Uterus (tissue), 2 donors: ENCODE data around the gene SCUBE1.

Source experiments
- POLR2A ChIP-seq, 2 donors: fragments of 450-650 bp; IDR thresholded peaks; one replicate each; pipeline ENCODE4 v1.6.1; 2016; ENCODE audit warnings: antibody characterized with exemption in 2 of 2, mild to moderate bottlenecking in 1 of 2, moderate library complexity in 1 of 2
- TF ChIP-seq, protein P1 (sequence below), 4 experiments: fragments of 200-600 bp in 2 of 4; fragments of 450-650 bp in 2 of 4; sonication (generic) in 2 of 4; IDR thresholded peaks; one replicate each; pipeline ENCODE4 v1.5.1; 2016 to 2019; ENCODE audit warnings: antibody characterized with exemption in 4 of 4, mild to moderate bottlenecking in 2 of 4, moderate library complexity in 1 of 4

- TF ChIP-seq, protein P1, sequence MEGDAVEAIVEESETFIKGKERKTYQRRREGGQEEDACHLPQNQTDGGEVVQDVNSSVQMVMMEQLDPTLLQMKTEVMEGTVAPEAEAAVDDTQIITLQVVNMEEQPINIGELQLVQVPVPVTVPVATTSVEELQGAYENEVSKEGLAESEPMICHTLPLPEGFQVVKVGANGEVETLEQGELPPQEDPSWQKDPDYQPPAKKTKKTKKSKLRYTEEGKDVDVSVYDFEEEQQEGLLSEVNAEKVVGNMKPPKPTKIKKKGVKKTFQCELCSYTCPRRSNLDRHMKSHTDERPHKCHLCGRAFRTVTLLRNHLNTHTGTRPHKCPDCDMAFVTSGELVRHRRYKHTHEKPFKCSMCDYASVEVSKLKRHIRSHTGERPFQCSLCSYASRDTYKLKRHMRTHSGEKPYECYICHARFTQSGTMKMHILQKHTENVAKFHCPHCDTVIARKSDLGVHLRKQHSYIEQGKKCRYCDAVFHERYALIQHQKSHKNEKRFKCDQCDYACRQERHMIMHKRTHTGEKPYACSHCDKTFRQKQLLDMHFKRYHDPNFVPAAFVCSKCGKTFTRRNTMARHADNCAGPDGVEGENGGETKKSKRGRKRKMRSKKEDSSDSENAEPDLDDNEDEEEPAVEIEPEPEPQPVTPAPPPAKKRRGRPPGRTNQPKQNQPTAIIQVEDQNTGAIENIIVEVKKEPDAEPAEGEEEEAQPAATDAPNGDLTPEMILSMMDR (IDR thresholded peaks at IDR 0.05) = no peak
- no peak for TF ChIP-seq POLR2A (IDR thresholded peaks at IDR 0.05)
Measured at GRCh38 chr22:43291381-43291780, 51.8 kb downstream of the SCUBE1 start.
